Stomach smooth muscle (tissue), 2 donors: Measurements from ENCODE around the gene MLX.
A peak's percentile ranks its signal among the peaks of the same experiment; 100 is the strongest.

Experiments
- H3K27ac ChIP-seq: one replicate; pipeline ENCODE4 v1.7.0; 2013; ENCODE audit warnings: mild to moderate bottlenecking, low read length, inconsistent platforms
- H3K27me3 ChIP-seq, 2 donors: one replicate each; pipeline ENCODE4 v1.7.0; 2013; ENCODE audit warnings: low read length in 2 of 2; ENCODE audit not compliant: insufficient read depth in 2 of 2, control insufficient read depth in 1 of 2
- H3K36me3 ChIP-seq, 2 donors: one replicate each; pipeline ENCODE4 v1.7.0; 2013; ENCODE audit warnings: low read length in 2 of 2; ENCODE audit not compliant: control insufficient read depth in 2 of 2, insufficient read depth in 2 of 2
- H3K4me1 ChIP-seq: one replicate; pipeline ENCODE4 v1.7.0; 2013; ENCODE audit warnings: low read length; ENCODE audit not compliant: control insufficient read depth, insufficient read depth
- H3K4me3 ChIP-seq, 2 donors: one replicate each; pipeline ENCODE4 v1.7.0; 2013; ENCODE audit warnings: low read length in 2 of 2
- H3K9ac ChIP-seq, 2 donors: one replicate each; pipeline ENCODE4 v1.7.0; 2013; ENCODE audit warnings: low read length in 2 of 2, mild to moderate bottlenecking in 1 of 2
- H3K9me3 ChIP-seq, 2 donors: one replicate each; pipeline ENCODE4 v1.7.0; 2013; ENCODE audit warnings: low read length in 2 of 2; ENCODE audit not compliant: control insufficient read depth in 2 of 2
- donor health status: healthy.
- donor health status: Pancreatic carcinoma.

MLX gene

GRCh38 chr17:42584880-42585279 lies 18.0 kb downstream of the MLX start:
- Histone ChIP-seq H3K27ac (no peak overlapping the region), H3K4me3 (no peak overlapping the region), H3K4me1 (peaks cover 7% of the 10 kb centered on the region), H3K36me3 (peaks cover 57 to 63% of the 10 kb centered on the region in 2 donors), H3K9me3 (no peaks in the 10 kb centered on the region), H3K9ac (no peak overlapping the region), H3K27me3 (no peaks in the 10 kb centered on the region)

GRCh38 chr17:42585353-42585752 lies 18.5 kb downstream of the MLX start:
- no peak overlapping the region for H3K4me3 ChIP-seq
- no peaks in the 10 kb centered on the region for H3K27me3 ChIP-seq
- H3K27ac ChIP-seq = no peak overlapping the region
- peaks cover 7% of the 10 kb centered on the region for H3K4me1 ChIP-seq
- peaks cover 52 to 61% of the 10 kb centered on the region in 2 donors for H3K36me3 ChIP-seq
- no peaks in the 10 kb centered on the region for H3K9me3 ChIP-seq
- no peak overlapping the region for H3K9ac ChIP-seq

GRCh38 chr17:42586514-42587230 lies 19.8 kb downstream of the MLX start:
- Histone ChIP-seq H3K36me3 (peaks cover 47 to 58% of the 10 kb centered on the region in 2 donors), H3K4me3 (no peak overlapping the region), H3K9ac (no peak overlapping the region), H3K27ac (no peak overlapping the region), H3K27me3 (no peaks in the 10 kb centered on the region), H3K9me3 (no peaks in the 10 kb centered on the region), H3K4me1 (peaks cover 7% of the 10 kb centered on the region)

- Histone ChIP-seq H3K4me3 (no peak overlapping the region), H3K27ac (no peak overlapping the region), H3K27me3 (no peaks in the 10 kb centered on the region), H3K4me1 (peaks cover 2% of the 10 kb centered on the region), H3K36me3 (peaks cover 12 to 20% of the 10 kb centered on the region in 2 donors), H3K9ac (no peak overlapping the region), H3K9me3 (no peaks in the 10 kb centered on the region)
These were observed 24.0 kb downstream of the MLX start for GRCh38 chr17:42590886-42591285.

GRCh38 chr17:42591411-42591810 lies 24.5 kb downstream of the MLX start:
- Histone ChIP-seq H3K9me3 (no peaks in the 10 kb centered on the region), H3K4me1 (peaks cover 2% of the 10 kb centered on the region), H3K9ac (no peak overlapping the region), H3K36me3 (peaks cover 9 to 16% of the 10 kb centered on the region in 2 donors), H3K27ac (no peak overlapping the region), H3K27me3 (no peaks in the 10 kb centered on the region), H3K4me3 (no peak overlapping the region)

- no peak overlapping the region for H3K9ac ChIP-seq
- no peak overlapping the region for H3K4me3 ChIP-seq
- H3K27ac ChIP-seq = no peak overlapping the region
- no peaks in the 10 kb centered on the region for H3K4me1 ChIP-seq
- no peaks in the 10 kb centered on the region for H3K27me3 ChIP-seq
- no peaks in the 10 kb centered on the region for H3K36me3 ChIP-seq
- no peaks in the 10 kb centered on the region for H3K9me3 ChIP-seq
These were observed 29.5 kb downstream of the MLX start for GRCh38 chr17:42596386-42596785.

GRCh38 chr17:42598905-42599304 lies 32.0 kb downstream of the MLX start:
- peak overlapping the region in 1 of 2 donors; percentile 26 for H3K9ac ChIP-seq

GRCh38 chr17:42603318-42603717 lies 36.4 kb downstream of the MLX start:
- no peaks in the 10 kb centered on the region for H3K9me3 ChIP-seq
- no peak overlapping the region for H3K9ac ChIP-seq
- peaks cover 18% of the 10 kb centered on the region for H3K4me1 ChIP-seq
- H3K4me3 ChIP-seq = no peak overlapping the region
- H3K27ac ChIP-seq = no peak overlapping the region
- no peaks in the 10 kb centered on the region for H3K36me3 ChIP-seq
- no peaks in the 10 kb centered on the region for H3K27me3 ChIP-seq

More at GRCh38 chr17:42598905-42599304, 32.0 kb downstream of the MLX start:
- no peaks in the 10 kb centered on the region for H3K27me3 ChIP-seq
- no peak overlapping the region for H3K27ac ChIP-seq
- peaks cover under 1% of the 10 kb centered on the region for H3K4me1 ChIP-seq
- H3K9me3 ChIP-seq = no peaks in the 10 kb centered on the region
- H3K4me3 ChIP-seq = no peak overlapping the region
- no peaks in the 10 kb centered on the region for H3K36me3 ChIP-seq

- Histone ChIP-seq H3K27me3 (no peaks in the 10 kb centered on the region), H3K27ac (no peak overlapping the region), H3K36me3 (peaks cover 9 to 11% of the 10 kb centered on the region in 2 donors), H3K9me3 (no peaks in the 10 kb centered on the region), H3K4me3 (peak overlapping the region; percentile 98), H3K4me1 (peaks cover 28% of the 10 kb centered on the region), H3K9ac (peak overlapping the region; percentile 94 to 96)
These were observed 40.9 kb downstream of the MLX start for GRCh38 chr17:42607769-42608168.

- Histone ChIP-seq H3K36me3 (peaks cover 11 to 15% of the 10 kb centered on the region in 2 donors), H3K4me1 (peaks cover 28% of the 10 kb centered on the region), H3K4me3 (peak overlapping the region; percentile 98), H3K9ac (peak overlapping the region; percentile 94 to 96), H3K9me3 (no peaks in the 10 kb centered on the region), H3K27ac (peak overlapping the region; percentile 88), H3K27me3 (no peaks in the 10 kb centered on the region)
These were observed 41.6 kb downstream of the MLX start for GRCh38 chr17:42608305-42609181.
